GM12878 (cell line): ENCODE data around the gene NTN1. TPM values are rescaled to one million over a fixed set of nuclear protein-coding genes. Genes with fewer than 3 reads are reported as not detected.

Experiments
- ATAC-seq: fragments of 200-7000 bp; cut with Tn5 transposase; 3 replicates; pipeline ENCODE4 v1.9.1; 2020; ENCODE audit warnings: mild to moderate bottlenecking, moderate library complexity
- BruUV-seq: library from RNA; stranded (reverse); fragments of 400-500 nt; replicated peaks from 2 replicates; lab custom pipeline; 2021; lab: Mats Ljungman, UMichigan
- CTCF ChIA-PET: fragments of 300-600 bp; sonication (Branson Sonifier 250); formaldehyde crosslinking; extraction: SDS; loops from one replicate; lab custom pipeline; 2021; ENCODE audit warnings: inconsistent platforms; lab: Yijun Ruan, JAX
- POLR2A ChIA-PET: fragments of 350-600 bp; formaldehyde crosslinking; extraction: SDS; loops from one replicate; lab custom pipeline; 2021; ENCODE audit warnings: inconsistent platforms; lab: Charles Lee
- RAD21 ChIA-PET: fragments of 300-600 bp; sonication (Branson Sonifier 250); formaldehyde crosslinking; loops from one replicate; lab custom pipeline; 2023; ENCODE audit warnings: antibody characterized with exemption; ENCODE audit not compliant: unreplicated experiment; lab: Charles Lee
- SMC1A ChIA-PET: fragments of 300-600 bp; sonication (Branson Sonifier 250); formaldehyde crosslinking; loops from one replicate; lab custom pipeline; 2023; ENCODE audit not compliant: unreplicated experiment, uncharacterized antibody; lab: Charles Lee
- DNase-seq: peaks from one replicate; pipeline ENCODE4 v3.0.0-alpha.2; 2011; ENCODE audit warnings: low read depth, low spot score
- FAIRE-seq: peaks from 3 replicates; lab custom pipeline; 2011; peaks lifted over from hg19 to GRCh38; lab: Jason Lieb, UNC
- H2AFZ ChIP-seq: 2 replicates; pipeline ENCODE4 v1.6.0; 2011; ENCODE audit warnings: low read depth, low read length, control low read depth; ENCODE audit not compliant: control insufficient read depth
- H3K27ac ChIP-seq: 2 replicates; pipeline ENCODE4 v1.5.1; 2011; ENCODE audit warnings: control low read depth; ENCODE audit not compliant: control insufficient read depth, insufficient read depth
- H3K27me3 ChIP-seq, 2 experiments: replicated peaks in 1 of 2; 2 replicates each; pipeline versions ENCODE4 v1.6.0 to v1.6.1; 2011; ENCODE audit warnings: low read length in 1 of 2; ENCODE audit not compliant: control insufficient read depth in 2 of 2, insufficient read depth in 2 of 2
- H3K36me3 ChIP-seq, 2 experiments: 2 replicates each; pipeline ENCODE4 v1.5.1; 2011; ENCODE audit warnings: low read length in 1 of 2; ENCODE audit not compliant: control insufficient read depth in 2 of 2, insufficient read depth in 2 of 2
- H3K4me1 ChIP-seq: 2 replicates; pipeline ENCODE4 v1.6.1; 2011; ENCODE audit warnings: mild to moderate bottlenecking, low read length, moderate library complexity, mixed read lengths; ENCODE audit not compliant: control insufficient read depth, insufficient read depth
- H3K4me2 ChIP-seq: 2 replicates; pipeline ENCODE4 v1.6.0; 2011; ENCODE audit warnings: control low read depth; ENCODE audit not compliant: control insufficient read depth, insufficient read depth
- H3K4me3 ChIP-seq: fragments of 200-600 bp; sonication (generic); 2 replicates; pipeline ENCODE4 v1.5.1; 2016
- H3K79me2 ChIP-seq: 2 replicates; pipeline ENCODE4 v1.6.0; 2011; ENCODE audit warnings: low read length; ENCODE audit not compliant: control insufficient read depth, insufficient read depth
- H3K9ac ChIP-seq: 2 replicates; pipeline ENCODE4 v1.8.0; 2011; ENCODE audit warnings: low read length, control low read depth, mixed read lengths; ENCODE audit not compliant: control insufficient read depth, insufficient read depth
- H3K9me3 ChIP-seq: replicated peaks from 3 replicates; pipeline ENCODE4 v1.5.1; 2011; ENCODE audit warnings: mild to moderate bottlenecking, low read length; ENCODE audit not compliant: control insufficient read depth, insufficient read depth
- H4K20me1 ChIP-seq: 2 replicates; pipeline ENCODE4 v1.6.0; 2011; ENCODE audit not compliant: control insufficient read depth, insufficient read depth
- BRCA1 ChIP-seq: IDR thresholded peaks from 2 replicates; pipeline ENCODE4 v1.6.1; 2011; ENCODE audit warnings: low read depth, low read length, improper control_type of control experiment
- JUNB ChIP-seq: IDR thresholded peaks from 2 replicates; pipeline ENCODE4 v1.6.1; 2016; ENCODE audit warnings: antibody characterized with exemption, mild to moderate bottlenecking
- LARP7 ChIP-seq: fragments of 450-650 bp; IDR thresholded peaks from 2 replicates; pipeline ENCODE4 v1.6.1; 2017; ENCODE audit warnings: mild to moderate bottlenecking
- MTA2 ChIP-seq: fragments of 450-650 bp; IDR thresholded peaks from 2 replicates; pipeline ENCODE4 v1.6.1; 2016; ENCODE audit warnings: low read depth, mild to moderate bottlenecking, moderate library complexity
- NR2C1 ChIP-seq: fragments of 450-650 bp; IDR thresholded peaks from 2 replicates; pipeline ENCODE4 v1.6.1; 2017; ENCODE audit warnings: antibody characterized with exemption, mild to moderate bottlenecking, moderate library complexity
- NR2F1 ChIP-seq: fragments of 450-650 bp; conservative IDR thresholded peaks from 2 replicates; pipeline ENCODE4 v1.6.1; 2017; ENCODE audit warnings: mild to moderate bottlenecking
- SUPT20H ChIP-seq: IDR thresholded peaks from 2 replicates; pipeline ENCODE4 v1.6.1; 2011; ENCODE audit warnings: low read depth, mild to moderate bottlenecking, low read length, moderate library complexity, borderline replicate concordance; ENCODE audit not compliant: control insufficient read depth
- TARDBP ChIP-seq: IDR thresholded peaks from 2 replicates; pipeline ENCODE4 v1.6.1; 2016; ENCODE audit warnings: borderline replicate concordance
- USF2 ChIP-seq: IDR thresholded peaks from 2 replicates; pipeline ENCODE4 v1.6.1; 2011; ENCODE audit warnings: low read depth, low read length, improper control_type of control experiment, borderline replicate concordance
- ZNF274 ChIP-seq: IDR thresholded peaks from one replicate; pipeline ENCODE4 v1.8.0; 2011; ENCODE audit not compliant: insufficient read length, insufficient read depth
- ZNF384 ChIP-seq: IDR thresholded peaks from 2 replicates; pipeline ENCODE4 v1.6.1; 2012; ENCODE audit warnings: low read depth, mild to moderate bottlenecking, low read length, improper control_type of control experiment, borderline replicate concordance
- WGBS: methylation state at CpG from one replicate; pipeline ENCODE4 v1.1.6; 2016; ENCODE audit warnings: low lambda C conversion rate; ENCODE audit not compliant: insufficient replicate concordance, insufficient coverage; ENCODE audit errors: missing lambda C conversion rate; 5-methylcytosine and 5-hydroxymethylcytosine counted together
- in situ Hi-C: fragments of 300-500 bp; cut with MboI; formaldehyde crosslinking; loops from 9 replicates; pipeline ENCODE4 v1.14.3; 2018; ENCODE audit warnings: mixed read lengths
- intact Hi-C: fragments of 100-400 bp; cut with micrococcal nuclease; formaldehyde crosslinking; loops from one replicate; pipeline ENCODE4 v1.14.2; 2022; ENCODE audit not compliant: unreplicated experiment
- polyA plus RNA-seq, 11 experiments: library from polyadenylated mRNA; depleted of rRNA in 4 of 11; unstranded in 6 of 11; stranded (reverse) in 5 of 11; fragments of >200 nt; fragmentation: Nextera tagmentation in 4 of 11; fragmentation: Illumina TruSeq in 1 of 11; extraction: Ambion mirVana in 4 of 11; extraction: Trizol in 1 of 11; gene quantifications; 1 replicate in 1 of 11; 2 replicates in 10 of 11; pipeline versions ENCODE4 v1.2.1 to v1.2.3, GENCODE V29; 2011 to 2016; ENCODE audit warnings: inconsistent platforms in 2 of 11, missing spikeins in 2 of 11, low read depth in 1 of 11
- total RNA-seq, 4 experiments: library from RNA; depleted of rRNA in 3 of 4; stranded (reverse); fragments of >200 nt in 3 of 4; fragmentation: Illumina TruSeq in 1 of 4; extraction: Trizol in 1 of 4; gene quantifications; 2 replicates each; pipeline versions ENCODE4 v1.2.1 to v1.2.3, GENCODE V29; 2013 to 2021
- TF ChIP-seq, protein P1 (sequence below): fragments of 450-650 bp; IDR thresholded peaks from 2 replicates; pipeline ENCODE4 v1.6.1; 2017; ENCODE audit warnings: mild to moderate bottlenecking, moderate library complexity
- TF ChIP-seq, protein P2 (sequence below): fragments of 150-350 bp; IDR thresholded peaks from 2 replicates; pipeline ENCODE4 v1.6.1; 2016; ENCODE audit warnings: low read depth, low read length
- TF ChIP-seq, protein P3 (sequence below): fragments of 450-650 bp; IDR thresholded peaks from 2 replicates; pipeline ENCODE4 v1.6.1; 2018; ENCODE audit warnings: borderline replicate concordance, mild to moderate bottlenecking; ENCODE audit not compliant: partially characterized antibody

The NTN1 gene
- total and polyA plus RNA-seq, 10 of the 15 experiments (the other 5 are each of a cell fraction or from before 2014, with no cell fraction given): 0.02 to 0.89 (median 0.35) TPM

DNA sequence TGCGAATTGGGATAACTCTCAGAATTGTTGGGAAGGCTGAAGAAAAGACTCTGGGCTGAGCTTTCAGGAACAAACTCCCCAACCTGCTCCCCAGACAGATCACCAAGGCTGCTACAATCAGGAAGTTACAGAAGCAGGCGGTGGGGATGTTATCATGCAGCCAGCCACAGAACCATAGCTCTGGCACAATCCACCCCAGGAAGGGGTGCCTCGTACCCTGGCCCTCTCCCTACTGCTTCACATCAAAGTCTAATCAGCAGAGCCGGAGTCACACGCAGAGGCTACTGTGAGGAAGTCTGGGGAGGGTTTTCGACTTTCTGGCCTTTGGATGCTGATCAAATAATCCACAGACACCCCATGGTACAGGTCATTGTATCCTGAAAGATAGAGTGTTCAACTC lies 86.8 kb downstream of the NTN1 start:
- CTCF ChIA-PET: interaction anchor here (0.6 kb wide), 1 partner anchor 368 kb away, joined by 3 read pairs; no protein-coding TSS in a partner anchor
- WGBS: 19% methylated on average over 6 of the region's 6 CpGs
- BruUV-seq: no TSS peak
- Histone ChIP-seq H3K4me2 (no peak overlapping the region), H3K27me3 (no peaks in the 10 kb centered on the region), H3K79me2 (no peaks in the 10 kb centered on the region), H3K9me3 (no peaks in the 10 kb centered on the region; the same call in 2 of the 3 replicates), H3K4me3 (no peak overlapping the region), H3K36me3 (no peaks in the 10 kb centered on the region), H3K4me1 (no peaks in the 10 kb centered on the region), H2AFZ (no peak overlapping the region), H4K20me1 (no peaks in the 10 kb centered on the region), H3K9ac (no peak overlapping the region), H3K27ac (no peak overlapping the region)
- FAIRE-seq: no peak
- in situ Hi-C loops (no loop called here), intact Hi-C loops (no loop called here)
- no peak for TF ChIP-seq JUNB
- no peak for TF ChIP-seq SUPT20H
- TF ChIP-seq LARP7: no peak
- TF ChIP-seq, protein P1, sequence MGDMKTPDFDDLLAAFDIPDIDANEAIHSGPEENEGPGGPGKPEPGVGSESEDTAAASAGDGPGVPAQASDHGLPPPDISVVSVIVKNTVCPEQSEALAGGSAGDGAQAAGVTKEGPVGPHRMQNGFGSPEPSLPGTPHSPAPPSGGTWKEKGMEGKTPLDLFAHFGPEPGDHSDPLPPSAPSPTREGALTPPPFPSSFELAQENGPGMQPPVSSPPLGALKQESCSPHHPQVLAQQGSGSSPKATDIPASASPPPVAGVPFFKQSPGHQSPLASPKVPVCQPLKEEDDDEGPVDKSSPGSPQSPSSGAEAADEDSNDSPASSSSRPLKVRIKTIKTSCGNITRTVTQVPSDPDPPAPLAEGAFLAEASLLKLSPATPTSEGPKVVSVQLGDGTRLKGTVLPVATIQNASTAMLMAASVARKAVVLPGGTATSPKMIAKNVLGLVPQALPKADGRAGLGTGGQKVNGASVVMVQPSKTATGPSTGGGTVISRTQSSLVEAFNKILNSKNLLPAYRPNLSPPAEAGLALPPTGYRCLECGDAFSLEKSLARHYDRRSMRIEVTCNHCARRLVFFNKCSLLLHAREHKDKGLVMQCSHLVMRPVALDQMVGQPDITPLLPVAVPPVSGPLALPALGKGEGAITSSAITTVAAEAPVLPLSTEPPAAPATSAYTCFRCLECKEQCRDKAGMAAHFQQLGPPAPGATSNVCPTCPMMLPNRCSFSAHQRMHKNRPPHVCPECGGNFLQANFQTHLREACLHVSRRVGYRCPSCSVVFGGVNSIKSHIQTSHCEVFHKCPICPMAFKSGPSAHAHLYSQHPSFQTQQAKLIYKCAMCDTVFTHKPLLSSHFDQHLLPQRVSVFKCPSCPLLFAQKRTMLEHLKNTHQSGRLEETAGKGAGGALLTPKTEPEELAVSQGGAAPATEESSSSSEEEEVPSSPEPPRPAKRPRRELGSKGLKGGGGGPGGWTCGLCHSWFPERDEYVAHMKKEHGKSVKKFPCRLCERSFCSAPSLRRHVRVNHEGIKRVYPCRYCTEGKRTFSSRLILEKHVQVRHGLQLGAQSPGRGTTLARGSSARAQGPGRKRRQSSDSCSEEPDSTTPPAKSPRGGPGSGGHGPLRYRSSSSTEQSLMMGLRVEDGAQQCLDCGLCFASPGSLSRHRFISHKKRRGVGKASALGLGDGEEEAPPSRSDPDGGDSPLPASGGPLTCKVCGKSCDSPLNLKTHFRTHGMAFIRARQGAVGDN: no peak
- TF ChIP-seq USF2: no peak
- TF ChIP-seq, protein P2, sequence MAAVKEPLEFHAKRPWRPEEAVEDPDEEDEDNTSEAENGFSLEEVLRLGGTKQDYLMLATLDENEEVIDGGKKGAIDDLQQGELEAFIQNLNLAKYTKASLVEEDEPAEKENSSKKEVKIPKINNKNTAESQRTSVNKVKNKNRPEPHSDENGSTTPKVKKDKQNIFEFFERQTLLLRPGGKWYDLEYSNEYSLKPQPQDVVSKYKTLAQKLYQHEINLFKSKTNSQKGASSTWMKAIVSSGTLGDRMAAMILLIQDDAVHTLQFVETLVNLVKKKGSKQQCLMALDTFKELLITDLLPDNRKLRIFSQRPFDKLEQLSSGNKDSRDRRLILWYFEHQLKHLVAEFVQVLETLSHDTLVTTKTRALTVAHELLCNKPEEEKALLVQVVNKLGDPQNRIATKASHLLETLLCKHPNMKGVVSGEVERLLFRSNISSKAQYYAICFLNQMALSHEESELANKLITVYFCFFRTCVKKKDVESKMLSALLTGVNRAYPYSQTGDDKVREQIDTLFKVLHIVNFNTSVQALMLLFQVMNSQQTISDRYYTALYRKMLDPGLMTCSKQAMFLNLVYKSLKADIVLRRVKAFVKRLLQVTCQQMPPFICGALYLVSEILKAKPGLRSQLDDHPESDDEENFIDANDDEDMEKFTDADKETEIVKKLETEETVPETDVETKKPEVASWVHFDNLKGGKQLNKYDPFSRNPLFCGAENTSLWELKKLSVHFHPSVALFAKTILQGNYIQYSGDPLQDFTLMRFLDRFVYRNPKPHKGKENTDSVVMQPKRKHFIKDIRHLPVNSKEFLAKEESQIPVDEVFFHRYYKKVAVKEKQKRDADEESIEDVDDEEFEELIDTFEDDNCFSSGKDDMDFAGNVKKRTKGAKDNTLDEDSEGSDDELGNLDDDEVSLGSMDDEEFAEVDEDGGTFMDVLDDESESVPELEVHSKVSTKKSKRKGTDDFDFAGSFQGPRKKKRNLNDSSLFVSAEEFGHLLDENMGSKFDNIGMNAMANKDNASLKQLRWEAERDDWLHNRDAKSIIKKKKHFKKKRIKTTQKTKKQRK: no peak
- no peak for TF ChIP-seq ZNF274
- TF ChIP-seq, protein P3, sequence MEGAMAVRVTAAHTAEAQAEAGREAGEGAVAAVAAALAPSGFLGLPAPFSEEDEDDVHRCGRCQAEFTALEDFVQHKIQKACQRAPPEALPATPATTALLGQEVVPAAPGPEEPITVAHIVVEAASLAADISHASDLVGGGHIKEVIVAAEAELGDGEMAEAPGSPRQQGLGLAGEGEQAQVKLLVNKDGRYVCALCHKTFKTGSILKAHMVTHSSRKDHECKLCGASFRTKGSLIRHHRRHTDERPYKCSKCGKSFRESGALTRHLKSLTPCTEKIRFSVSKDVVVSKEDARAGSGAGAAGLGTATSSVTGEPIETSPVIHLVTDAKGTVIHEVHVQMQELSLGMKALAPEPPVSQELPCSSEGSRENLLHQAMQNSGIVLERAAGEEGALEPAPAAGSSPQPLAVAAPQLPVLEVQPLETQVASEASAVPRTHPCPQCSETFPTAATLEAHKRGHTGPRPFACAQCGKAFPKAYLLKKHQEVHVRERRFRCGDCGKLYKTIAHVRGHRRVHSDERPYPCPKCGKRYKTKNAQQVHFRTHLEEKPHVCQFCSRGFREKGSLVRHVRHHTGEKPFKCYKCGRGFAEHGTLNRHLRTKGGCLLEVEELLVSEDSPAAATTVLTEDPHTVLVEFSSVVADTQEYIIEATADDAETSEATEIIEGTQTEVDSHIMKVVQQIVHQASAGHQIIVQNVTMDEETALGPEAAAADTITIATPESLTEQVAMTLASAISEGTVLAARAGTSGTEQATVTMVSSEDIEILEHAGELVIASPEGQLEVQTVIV: no peak
- TF ChIP-seq ZNF384: no peak
- TF ChIP-seq NR2C1: no peak
- no peak for TF ChIP-seq NR2F1
- TF ChIP-seq TARDBP: no peak
- TF ChIP-seq MTA2: no peak
- no peak for TF ChIP-seq BRCA1
- POLR2A ChIA-PET: no interaction called here
- no peak for DNase-seq
- ATAC-seq: no peak
- SMC1A ChIA-PET: no interaction called here
- RAD21 ChIA-PET: no interaction called here
